GM20000 (cell line): ENCODE results near the gene CALHM5.

Source experiments
- DNase-seq: peaks from one replicate; pipeline ENCODE4 v3.0.0; 2012; ENCODE audit warnings: low spot score
- TF ChIP-seq, protein P1 (sequence below): IDR thresholded peaks from 2 replicates; pipeline ENCODE4 v1.5.1; 2012; ENCODE audit warnings: mild to moderate bottlenecking, control low read depth; ENCODE audit errors: extremely low read depth, missing control alignments

Gene CALHM5

DNA sequence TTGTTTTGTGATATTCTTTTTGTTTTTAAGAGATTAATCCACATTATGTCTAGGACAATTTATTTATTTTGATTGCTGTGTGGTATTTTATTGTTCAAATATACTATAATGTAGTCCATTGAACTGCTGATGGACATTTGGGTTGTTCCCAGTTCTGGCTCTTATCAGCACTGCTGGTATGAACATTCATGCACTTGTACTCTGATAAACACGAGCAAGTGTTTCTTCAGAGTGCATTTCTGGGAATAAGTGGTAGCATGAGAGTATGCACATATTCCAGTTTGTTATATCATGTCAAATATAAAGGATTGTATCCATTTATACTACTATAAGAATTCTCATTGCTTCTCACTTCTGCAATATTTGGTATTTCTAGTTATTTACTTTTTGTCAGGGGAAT lies 43.1 kb upstream of the CALHM5 start:
- no peak for DNase-seq
- TF ChIP-seq, protein P1, sequence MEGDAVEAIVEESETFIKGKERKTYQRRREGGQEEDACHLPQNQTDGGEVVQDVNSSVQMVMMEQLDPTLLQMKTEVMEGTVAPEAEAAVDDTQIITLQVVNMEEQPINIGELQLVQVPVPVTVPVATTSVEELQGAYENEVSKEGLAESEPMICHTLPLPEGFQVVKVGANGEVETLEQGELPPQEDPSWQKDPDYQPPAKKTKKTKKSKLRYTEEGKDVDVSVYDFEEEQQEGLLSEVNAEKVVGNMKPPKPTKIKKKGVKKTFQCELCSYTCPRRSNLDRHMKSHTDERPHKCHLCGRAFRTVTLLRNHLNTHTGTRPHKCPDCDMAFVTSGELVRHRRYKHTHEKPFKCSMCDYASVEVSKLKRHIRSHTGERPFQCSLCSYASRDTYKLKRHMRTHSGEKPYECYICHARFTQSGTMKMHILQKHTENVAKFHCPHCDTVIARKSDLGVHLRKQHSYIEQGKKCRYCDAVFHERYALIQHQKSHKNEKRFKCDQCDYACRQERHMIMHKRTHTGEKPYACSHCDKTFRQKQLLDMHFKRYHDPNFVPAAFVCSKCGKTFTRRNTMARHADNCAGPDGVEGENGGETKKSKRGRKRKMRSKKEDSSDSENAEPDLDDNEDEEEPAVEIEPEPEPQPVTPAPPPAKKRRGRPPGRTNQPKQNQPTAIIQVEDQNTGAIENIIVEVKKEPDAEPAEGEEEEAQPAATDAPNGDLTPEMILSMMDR, result no peak

DNA sequence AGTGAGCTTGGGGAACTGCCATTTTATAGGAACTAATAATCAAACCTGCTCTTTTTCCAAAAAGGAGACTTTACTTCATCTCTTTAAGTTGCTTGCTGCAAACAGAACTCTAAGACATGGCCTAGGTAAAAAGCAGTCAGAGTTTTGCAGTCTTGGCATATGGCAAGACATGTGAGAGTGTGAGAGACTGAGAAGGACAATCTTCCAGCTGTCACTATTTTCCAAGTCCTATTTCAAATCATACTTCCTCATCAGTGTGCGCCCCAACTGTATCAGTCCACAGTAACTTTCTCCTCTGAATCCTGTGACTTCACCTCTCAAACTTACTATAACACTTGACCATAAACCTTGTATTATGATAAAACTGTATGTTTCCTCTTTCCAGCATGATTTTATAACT lies 39.9 kb upstream of the CALHM5 start:
- TF ChIP-seq, protein P1, result no peak
- DNase-seq, result no peak

DNA sequence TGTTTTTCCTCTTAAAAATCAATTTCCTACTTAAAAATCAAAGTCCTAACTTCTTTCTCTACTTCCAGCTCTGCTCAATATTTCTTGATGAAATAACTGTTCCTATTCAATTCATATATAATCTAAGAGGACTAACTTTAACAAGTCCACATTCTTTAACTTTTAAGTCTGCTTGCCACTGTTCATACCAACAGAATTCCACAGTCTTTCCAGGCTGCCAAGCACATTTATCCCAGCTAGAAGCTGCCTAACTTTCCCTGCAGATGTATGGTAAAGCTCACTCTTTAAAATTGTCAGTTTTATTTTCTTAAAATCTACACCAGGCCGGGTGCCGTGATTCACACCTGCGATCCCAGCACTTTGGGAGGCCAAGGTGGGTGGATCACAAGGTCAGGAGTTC lies 38.7 kb upstream of the CALHM5 start:
- TF ChIP-seq, protein P1, result no peak

DNA sequence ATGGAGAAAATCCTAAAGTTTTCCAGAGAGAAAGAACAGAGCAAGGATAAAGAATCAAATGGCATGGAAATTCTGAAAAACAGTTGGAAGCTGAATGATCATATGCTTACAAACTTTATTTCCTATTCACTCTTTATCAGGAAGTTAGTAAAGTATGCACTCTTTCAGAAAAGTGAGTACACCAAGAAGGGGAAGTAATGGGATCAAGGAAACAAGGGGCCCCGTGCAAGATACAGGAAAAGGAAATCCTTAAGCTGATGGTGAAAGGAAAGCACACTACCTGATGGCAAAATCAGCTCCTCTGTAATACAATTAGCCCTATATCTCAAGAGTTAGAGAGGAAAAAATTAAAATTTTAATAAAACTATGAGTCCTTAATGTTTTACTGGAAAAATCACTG lies 36.3 kb upstream of the CALHM5 start:
- DNase-seq, result no peak
- TF ChIP-seq, protein P1, result no peak

More for the DNA sequence above, 38.7 kb upstream of the CALHM5 start:
- DNase-seq, result no peak

DNA sequence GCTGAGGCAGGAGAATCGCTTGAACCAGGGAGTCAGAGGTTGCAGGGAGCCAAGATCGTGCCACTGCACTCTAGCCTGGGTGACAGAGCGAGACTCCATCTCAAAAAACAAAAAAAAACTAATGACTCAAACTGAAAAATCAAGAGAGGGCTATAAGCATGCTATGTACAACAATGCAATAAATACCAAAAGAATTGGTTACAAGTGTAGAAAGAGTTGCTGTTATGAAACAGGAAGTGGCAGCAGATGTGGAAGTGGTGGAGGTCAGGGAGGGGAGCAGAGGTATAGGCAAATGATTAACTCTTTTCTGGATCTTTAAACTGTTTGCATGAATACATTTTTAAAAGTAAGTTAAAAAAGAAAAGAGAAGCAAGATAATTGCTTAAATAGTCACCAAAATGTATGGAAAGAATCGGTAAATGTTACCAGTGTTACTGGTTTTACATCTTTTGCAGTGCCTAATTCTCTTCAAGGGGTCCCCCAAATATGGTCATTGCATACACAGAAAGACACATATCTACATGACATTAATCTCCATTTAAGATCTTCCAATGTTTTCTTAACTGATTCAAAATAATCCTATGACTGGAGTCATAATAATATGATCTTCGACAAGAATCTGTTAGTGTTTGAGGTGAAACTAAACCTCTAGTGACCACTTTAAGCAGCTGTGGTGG lies 35.3 kb upstream of the CALHM5 start:
- TF ChIP-seq, protein P1, result no peak
- DNase-seq, result peak; percentile 66

- TF ChIP-seq, protein P1, result no peak
- no peak for DNase-seq
Observed at GRCh38 chr6:116482780-116483179, 28.7 kb upstream of the CALHM5 start.

GRCh38 chr6:116483616-116484015 lies 27.8 kb upstream of the CALHM5 start:
- DNase-seq, result no peak
- TF ChIP-seq, protein P1, result no peak
